ENCODE data around the gene KCNQ4. TPM values are rescaled to one million over a fixed set of nuclear protein-coding genes. Genes with fewer than 3 reads are reported as not detected.
A peak's percentile ranks its signal among the peaks of the same experiment; 100 is the strongest.

Gene KCNQ4
- total RNA-seq, 2 donors from 2014 or later = 1.8 to 1.9 TPM

GRCh38 chr1:40774266-40774998 lies 9.2 kb upstream of the KCNQ4 start:
- intact Hi-C loops (cut with DNase I) = loop anchor here (2.0 to 5.0 kb wide), 2 partner anchors 74 to 178 kb away; no protein-coding TSS in a partner anchor
- no peak overlapping the region for H3K9ac ChIP-seq (ENCODE audit: low read depth in 2 of 2, low read length in 2 of 2)
- no peak overlapping the region for H3K27ac ChIP-seq
- H3K4me3 ChIP-seq = no peak overlapping the region
- no peaks in the 10 kb centered on the region for H3K4me1 ChIP-seq
- H3K27me3 ChIP-seq = no peaks in the 10 kb centered on the region
- H3K9me3 ChIP-seq = no peaks in the 10 kb centered on the region
- TF ChIP-seq, protein P1, sequence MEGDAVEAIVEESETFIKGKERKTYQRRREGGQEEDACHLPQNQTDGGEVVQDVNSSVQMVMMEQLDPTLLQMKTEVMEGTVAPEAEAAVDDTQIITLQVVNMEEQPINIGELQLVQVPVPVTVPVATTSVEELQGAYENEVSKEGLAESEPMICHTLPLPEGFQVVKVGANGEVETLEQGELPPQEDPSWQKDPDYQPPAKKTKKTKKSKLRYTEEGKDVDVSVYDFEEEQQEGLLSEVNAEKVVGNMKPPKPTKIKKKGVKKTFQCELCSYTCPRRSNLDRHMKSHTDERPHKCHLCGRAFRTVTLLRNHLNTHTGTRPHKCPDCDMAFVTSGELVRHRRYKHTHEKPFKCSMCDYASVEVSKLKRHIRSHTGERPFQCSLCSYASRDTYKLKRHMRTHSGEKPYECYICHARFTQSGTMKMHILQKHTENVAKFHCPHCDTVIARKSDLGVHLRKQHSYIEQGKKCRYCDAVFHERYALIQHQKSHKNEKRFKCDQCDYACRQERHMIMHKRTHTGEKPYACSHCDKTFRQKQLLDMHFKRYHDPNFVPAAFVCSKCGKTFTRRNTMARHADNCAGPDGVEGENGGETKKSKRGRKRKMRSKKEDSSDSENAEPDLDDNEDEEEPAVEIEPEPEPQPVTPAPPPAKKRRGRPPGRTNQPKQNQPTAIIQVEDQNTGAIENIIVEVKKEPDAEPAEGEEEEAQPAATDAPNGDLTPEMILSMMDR (IDR thresholded peaks at IDR 0.05) = peak; percentile 82
- H3K36me3 ChIP-seq = no peaks in the 10 kb centered on the region
- DNase-seq = peak; percentile 63

DNA sequence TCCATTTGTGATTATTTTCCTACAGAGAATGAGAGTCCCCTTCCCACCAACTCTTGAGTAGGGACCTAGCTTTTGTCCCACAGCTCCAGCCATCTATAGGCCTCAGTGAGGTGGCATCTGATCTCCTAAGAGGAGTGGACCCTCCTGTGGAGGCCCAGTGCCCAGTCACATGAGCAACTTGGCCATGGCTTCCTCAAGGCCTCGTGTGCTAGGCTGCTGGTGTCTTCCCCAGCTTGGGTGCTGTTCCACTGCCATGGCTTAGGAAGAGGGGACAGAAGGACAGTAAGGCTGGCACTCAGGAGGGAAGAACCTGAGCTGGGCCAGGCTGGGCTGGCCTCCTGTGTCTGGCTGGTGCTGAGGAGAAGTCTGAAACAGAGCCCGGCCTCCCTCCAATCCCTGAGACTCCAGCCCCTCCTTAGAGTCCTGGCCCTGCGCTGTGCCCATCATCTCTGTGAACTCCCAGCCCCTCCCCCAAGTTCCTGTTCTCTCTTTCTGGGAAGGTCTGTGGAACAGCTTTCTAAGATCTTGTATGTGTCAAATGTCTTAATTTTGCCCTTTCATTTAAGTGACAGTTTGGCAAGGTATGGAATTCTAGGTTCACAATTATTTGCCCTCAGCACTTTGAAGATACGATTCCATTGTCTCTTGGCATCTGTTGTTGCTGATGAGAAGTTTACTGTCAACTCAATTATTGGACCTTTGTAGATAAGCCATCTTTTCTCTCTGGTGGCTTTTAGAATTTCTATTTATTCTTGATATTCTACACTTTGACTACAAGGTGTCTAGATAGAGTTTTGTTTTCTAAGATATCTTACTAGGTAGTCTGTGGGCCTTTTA lies 7.1 kb upstream of the KCNQ4 start:
- H3K9me3 ChIP-seq = no peaks in the 10 kb centered on the region
- H3K36me3 ChIP-seq = no peaks in the 10 kb centered on the region
- intact Hi-C loops (cut with DNase I) = no loop called here
- H3K4me1 ChIP-seq = no peaks in the 10 kb centered on the region
- no peaks in the 10 kb centered on the region for H3K27me3 ChIP-seq
- H3K4me3 ChIP-seq = no peak overlapping the region
- no peak overlapping the region for H3K27ac ChIP-seq
- TF ChIP-seq, protein P1 (IDR thresholded peaks at IDR 0.05) = no peak
- DNase-seq = no peak
- H3K9ac ChIP-seq (ENCODE audit: low read depth in 2 of 2, low read length in 2 of 2) = no peak overlapping the region

GRCh38 chr1:40777224-40777970 lies 6.2 kb upstream of the KCNQ4 start:
- H3K27ac ChIP-seq = no peak overlapping the region
- intact Hi-C loops (cut with DNase I) = no loop called here

GRCh38 chr1:40780678-40781607 lies 2.6 kb upstream of the KCNQ4 start:
- no peak overlapping the region for H3K4me3 ChIP-seq

More at GRCh38 chr1:40777224-40777970, 6.2 kb upstream of the KCNQ4 start:
- Histone ChIP-seq H3K9ac (ENCODE audit: low read depth in 2 of 2, low read length in 2 of 2) (no peak overlapping the region), H3K4me3 (no peak overlapping the region), H3K36me3 (no peaks in the 10 kb centered on the region), H3K9me3 (no peaks in the 10 kb centered on the region), H3K4me1 (no peaks in the 10 kb centered on the region), H3K27me3 (no peaks in the 10 kb centered on the region)
- TF ChIP-seq, protein P1 (IDR thresholded peaks at IDR 0.05) = no peak
- DNase-seq = no peak

More at GRCh38 chr1:40780678-40781607, 2.6 kb upstream of the KCNQ4 start:
- intact Hi-C loops (cut with DNase I) = no loop called here
- H3K27me3 ChIP-seq = no peaks in the 10 kb centered on the region
- TF ChIP-seq, protein P1 (IDR thresholded peaks at IDR 0.05) = no peak
- H3K4me1 ChIP-seq = peaks cover 10% of the 10 kb centered on the region
- H3K9me3 ChIP-seq = no peaks in the 10 kb centered on the region
- H3K27ac ChIP-seq = no peak overlapping the region
- H3K36me3 ChIP-seq = no peaks in the 10 kb centered on the region
- no peak for DNase-seq
- H3K9ac ChIP-seq (ENCODE audit: low read depth in 2 of 2, low read length in 2 of 2) = no peak overlapping the region

Data from colonic mucosa (tissue), 4 donors.